ENCODE data around the gene GPR4. TPM values are rescaled to one million over a fixed set of nuclear protein-coding genes. Genes with fewer than 3 reads are reported as not detected.
"Not testable (repeated sequence)": the region's sequence is repeated elsewhere in the genome, so short reads cannot be mapped to it uniquely, and the experiment has no call there.

Gene GPR4
- 1.5 TPM for polyA plus RNA-seq (ENCODE audit: insufficient read length)

- DNase-seq (ENCODE audit: low read depth): no peak
Observed at GRCh38 chr19:45601524-45602374, at the start of gene GPR4. GPR4 (minus strand) TSS chr19:45602212; CDS start chr19:45591866, 10,346 bp downstream.

- DNase-seq (ENCODE audit: low read depth): no peak
Observed at GRCh38 chr19:45650722-45651121, 48.7 kb upstream of the GPR4 start.

DNA sequence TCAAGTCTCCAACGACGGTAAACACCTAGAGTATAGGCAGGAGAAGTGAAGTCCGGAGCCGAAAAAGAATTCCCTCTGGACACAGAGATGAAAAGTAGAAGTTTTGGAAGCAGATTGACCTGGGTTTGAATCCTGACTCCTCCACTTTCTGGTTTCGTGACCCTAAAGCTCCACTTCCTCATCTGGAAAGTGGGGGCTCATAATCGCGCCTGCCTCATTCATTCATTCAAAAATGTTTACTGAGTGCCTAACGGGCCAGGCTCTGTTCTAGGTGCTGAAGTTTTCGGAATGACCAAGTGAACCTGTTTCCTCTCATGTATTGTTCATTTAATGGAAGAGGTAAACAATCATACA, 44.3 kb upstream of the GPR4 start:
- DNase-seq (ENCODE audit: low read depth): no peak

DNA sequence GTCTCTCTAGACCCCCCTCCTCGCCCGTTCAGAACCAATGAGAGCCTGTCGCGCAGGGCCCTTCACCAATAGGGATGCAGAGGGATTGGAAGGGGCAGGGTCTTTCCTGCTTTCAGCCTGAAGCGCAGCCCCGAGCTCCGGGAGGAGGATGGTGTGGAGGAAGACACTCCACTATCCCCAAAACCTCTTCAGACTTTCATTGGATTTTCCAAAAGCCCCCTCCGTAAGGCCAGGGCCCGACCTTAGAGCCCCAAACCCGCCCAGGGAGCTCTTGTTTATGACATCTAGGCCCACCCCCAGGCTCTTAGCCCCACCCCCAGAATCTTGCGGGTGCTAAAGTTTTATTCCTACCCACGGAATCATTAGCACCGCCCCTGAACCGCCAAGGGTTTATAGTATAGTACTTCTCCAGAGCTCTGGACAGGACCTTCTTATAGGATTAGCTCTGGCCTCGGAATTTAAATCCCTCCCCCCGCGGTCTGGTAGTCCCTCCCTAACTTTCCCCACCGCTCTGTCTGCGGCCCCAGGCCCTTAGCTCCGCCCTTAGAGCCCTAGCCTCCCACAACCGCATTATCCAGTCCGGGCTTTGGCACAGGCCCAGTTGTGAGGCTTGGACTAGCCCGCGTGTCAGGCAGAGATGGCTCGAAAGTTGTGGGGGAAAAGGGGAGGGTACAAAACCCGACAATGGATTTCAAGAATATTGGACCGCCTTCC, 43.8 kb upstream of the GPR4 start:
- no peak for DNase-seq (ENCODE audit: low read depth)

GRCh38 chr19:45645068-45645630, 43.1 kb upstream of the GPR4 start:
- DNase-seq (ENCODE audit: low read depth): no peak

GRCh38 chr19:45643927-45644771, 42.1 kb upstream of the GPR4 start:
- DNase-seq (ENCODE audit: low read depth): no peak

DNA sequence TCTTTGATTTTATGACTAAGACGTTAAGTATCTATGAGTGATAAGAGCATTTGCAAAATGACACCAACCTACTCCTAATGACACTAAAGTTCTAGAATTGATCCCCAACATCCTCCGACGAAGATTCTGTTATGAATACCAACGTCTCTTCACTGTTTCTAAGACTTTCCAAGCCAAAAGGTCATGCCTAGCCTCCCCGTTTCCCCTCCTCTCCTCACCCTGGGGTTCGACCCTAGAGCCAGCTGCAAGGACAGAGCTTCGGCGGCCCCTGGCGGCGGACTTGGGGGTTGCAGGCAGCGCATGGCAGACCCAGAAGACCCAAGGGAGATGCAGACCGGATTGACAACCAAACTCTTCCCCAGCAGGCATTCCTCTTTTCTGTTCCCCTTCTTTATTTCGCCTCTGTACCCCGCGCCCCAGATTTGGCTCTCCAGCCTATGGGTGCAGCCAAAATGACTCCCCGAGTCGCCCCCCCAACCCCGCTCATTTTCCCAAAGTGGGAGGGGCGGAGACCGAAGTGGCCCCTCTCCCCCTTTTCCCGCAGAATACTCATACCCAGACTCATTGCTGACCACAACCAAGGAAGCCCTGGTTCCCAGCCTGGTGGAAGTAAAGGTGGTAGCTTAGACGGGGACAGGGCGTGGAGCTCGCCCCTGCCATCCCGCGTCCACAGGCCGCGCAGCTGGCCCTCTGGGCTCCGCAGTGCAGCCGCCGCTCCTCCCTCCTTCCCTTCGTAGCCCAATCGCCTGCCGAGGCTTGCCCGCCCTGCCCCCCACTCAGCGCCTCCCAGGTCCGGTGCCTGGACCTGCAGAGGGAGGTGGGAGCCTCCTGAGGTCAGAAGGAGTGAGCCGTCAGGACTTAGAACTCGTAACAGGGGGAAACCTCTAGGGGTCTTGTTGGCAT, 41.3 kb upstream of the GPR4 start:
- DNase-seq (ENCODE audit: low read depth): no peak

DNA sequence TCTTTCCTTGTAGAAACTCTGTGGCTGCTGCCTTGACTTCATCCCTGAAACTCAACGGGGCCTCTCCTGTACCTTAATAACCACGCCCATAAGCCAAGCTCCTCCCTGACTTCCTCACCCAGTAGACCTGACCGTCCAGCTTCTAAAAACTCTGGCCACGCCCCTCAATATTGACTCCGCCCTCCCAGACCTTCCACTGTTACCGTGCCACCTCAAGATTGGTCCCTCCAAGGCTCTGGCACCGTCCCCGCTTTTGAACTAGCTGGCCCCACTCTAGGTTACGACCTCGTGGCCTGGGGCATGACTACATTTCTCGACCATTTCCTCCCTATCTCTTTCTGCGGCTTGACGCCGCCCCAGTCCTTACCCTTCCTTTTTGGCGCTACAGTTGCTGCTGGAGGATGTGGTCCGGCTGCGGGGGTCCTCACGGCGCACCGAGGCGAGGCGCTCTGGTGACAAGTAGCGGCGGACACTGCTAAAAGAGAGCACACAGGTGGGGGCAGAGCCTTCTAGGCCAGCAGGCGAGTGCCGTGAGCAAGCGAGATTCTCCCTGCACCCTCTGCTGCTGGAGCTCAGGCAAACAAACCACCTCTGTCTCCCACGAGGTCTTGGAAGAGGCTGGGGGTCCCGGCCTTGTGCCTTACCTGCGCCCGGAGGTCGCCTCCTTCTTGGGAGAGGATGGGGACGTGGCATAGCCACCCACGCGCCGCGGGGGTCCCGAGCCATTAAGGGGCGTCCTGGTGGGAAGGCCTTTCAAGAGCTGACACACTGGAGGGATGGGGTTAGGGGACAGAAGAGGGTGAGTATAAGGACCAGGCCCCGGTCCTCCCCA, 39.5 kb upstream of the GPR4 start:
- DNase-seq (ENCODE audit: low read depth): no peak

- no peak for DNase-seq (ENCODE audit: low read depth)
Observed at GRCh38 chr19:45640849-45641273, 38.8 kb upstream of the GPR4 start.

- no peak for DNase-seq (ENCODE audit: low read depth)
Observed at GRCh38 chr19:45638930-45639729, 37.1 kb upstream of the GPR4 start, which contains the start of gene EML2. EML2 (minus strand) TSS chr19:45639397; CDS start chr19:45639376, 21 bp downstream.

DNA sequence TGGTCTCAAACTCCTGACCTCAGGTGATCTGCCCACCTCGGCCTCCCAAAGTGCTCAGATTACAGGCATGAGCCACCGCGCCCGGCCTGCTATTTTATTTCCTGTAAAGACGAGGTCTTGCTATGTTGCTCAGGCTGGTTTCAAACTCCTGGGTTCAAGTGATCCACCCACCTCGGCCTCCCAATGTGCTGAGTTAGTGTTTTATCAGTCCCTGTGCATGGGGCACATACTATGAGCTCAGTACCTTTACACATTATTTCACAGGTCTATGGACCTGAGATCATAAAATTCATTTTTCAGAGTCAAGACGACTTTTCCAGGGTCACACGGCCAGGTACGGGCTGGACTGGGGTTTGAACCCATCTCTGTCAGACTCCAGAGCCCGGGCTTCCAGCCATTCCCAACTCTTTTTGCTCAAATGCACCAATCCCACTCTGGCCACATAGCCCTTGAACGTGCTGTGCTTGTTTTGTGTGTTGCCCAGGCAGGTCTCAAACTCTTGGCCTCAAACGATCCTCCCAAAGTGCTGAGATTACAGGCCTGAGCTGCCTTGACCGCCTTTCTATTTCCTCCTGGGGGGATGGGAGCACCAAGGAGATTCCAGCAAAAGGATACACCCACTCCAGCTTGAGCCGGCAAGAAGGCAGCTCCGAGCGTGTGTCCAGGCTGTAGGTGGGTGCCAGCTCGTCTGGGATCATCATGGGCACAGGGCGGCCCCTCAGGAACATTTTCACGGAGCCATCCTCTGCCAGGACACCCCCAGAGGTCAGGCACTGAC, 36.1 kb upstream of the GPR4 start:
- DNase-seq (ENCODE audit: low read depth): no peak

DNA sequence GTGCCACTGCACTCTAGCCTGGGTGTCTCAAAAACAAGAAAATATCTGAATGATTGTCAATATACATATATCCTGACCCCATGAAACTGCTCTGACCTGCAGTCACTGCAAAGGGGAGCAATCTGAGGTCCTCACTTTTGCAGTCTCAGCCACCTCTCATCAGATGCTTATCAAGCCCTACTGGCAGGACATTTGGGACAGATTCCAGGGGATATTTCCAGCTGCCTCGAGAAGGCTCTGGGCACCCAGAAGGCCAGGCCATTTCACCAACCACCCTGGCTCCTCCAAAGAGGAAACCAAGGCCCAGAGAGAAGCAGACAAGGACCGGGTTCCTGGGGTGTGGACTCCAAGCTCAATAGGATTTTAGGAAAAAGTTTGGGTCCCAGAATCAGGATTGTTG, 34.9 kb upstream of the GPR4 start:
- DNase-seq (ENCODE audit: low read depth): no peak

DNA sequence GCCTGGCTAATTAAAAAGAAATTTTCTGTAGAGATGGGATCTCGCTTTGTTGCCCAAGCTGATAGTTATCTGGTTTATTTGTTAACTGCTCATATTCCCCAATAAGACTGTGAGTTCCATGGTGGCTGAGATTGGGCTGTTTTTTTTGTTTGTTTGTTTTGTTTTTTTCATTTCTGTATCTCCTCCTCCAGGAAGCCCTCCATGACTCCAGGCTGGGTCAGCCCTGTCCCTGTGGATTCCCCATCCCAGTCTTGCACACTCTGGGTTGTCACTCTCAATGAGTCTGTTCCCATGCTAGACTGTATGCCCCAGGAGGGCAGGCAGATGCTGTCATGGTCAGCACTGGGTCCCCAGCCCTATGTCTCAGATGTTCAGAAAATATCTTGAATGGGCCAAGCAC, 34.3 kb upstream of the GPR4 start:
- DNase-seq (ENCODE audit: low read depth): no peak

DNA sequence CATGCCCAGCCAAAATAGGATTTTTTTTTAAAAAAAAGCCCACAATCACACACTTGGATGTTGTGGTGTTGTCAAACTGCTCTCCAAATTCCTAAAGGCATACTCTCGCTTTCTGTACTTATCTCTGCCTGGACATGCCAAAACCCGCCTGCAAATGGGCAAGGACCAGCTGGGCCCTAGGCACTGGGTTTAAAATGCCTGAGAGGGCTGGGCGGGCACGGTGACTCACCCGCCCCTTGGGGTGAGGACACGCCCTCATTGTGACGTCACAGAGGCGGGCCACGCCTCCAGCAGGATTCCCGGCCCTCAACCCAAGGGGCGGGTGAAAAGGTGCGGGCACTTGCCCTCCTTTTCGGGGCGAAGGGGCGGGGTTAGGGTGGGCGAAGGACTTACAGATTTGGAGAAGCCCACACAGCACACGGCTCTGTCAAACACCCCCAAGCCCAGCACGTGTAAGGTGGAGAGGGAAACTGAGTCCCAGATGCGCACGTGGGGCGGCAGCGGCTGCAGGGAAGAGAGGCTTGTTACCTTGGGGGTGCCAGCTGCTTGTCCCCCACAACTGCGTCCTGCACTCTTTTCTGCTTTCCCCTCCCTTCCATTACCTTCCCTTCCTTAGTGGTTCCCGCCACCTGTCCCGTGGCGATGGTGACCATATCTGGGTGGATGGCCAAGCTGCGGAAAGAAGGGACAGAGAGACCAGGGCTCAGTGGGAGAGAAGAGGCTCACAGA, 30.6 kb upstream of the GPR4 start:
- DNase-seq (ENCODE audit: low read depth): no peak

- no peak for DNase-seq (ENCODE audit: low read depth)
Observed at GRCh38 chr19:45630463-45630862, 28.5 kb upstream of the GPR4 start.

- DNase-seq (ENCODE audit: low read depth): no peak
Observed at GRCh38 chr19:45629704-45630103, 27.7 kb upstream of the GPR4 start.

DNA sequence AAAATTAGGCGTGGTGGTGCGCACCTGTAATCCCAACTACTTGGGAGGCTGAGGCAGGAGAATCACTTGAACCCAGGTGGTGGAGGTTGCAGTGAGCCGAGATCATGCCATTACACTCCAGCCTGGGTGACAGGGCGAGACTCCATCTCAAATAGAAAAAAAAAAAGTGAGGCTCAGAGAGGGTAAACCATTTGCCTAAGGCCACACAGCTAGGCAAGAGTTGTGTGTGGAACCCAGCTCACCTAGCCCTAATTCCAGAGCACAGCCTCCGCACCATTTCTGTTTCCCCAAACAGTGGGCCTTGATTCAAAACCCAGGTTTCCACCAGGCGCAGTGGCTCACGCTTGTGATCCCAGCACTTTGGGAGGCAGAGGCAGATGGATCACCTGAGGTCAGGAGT, 26.2 kb upstream of the GPR4 start:
- not testable (repeated sequence) for DNase-seq (ENCODE audit: low read depth)
